Activated CD8-positive, alpha-beta memory T cell treated with anti-CD3 and anti-CD28 coated beads, Interleukin-2, amount 50 U/mL, for 24 hours (primary cell): Measurements from ENCODE around the gene PROP1.
"Not testable (repeated sequence)": the region's sequence is repeated elsewhere in the genome, so short reads cannot be mapped to it uniquely, and the experiment has no call there.

Experiments used
- DNase-seq: peaks from one replicate; pipeline ENCODE4 v3.0.0-alpha.2; 2020; ENCODE audit errors: extremely low read depth

PROP1 gene

GRCh38 chr5:177995691-177996595 is at the start of gene PROP1:
Gene PROP1 (minus strand): TSS chr5:177996242. CDS start chr5:177995933, 309 bp downstream.
- DNase-seq = no peak

DNA sequence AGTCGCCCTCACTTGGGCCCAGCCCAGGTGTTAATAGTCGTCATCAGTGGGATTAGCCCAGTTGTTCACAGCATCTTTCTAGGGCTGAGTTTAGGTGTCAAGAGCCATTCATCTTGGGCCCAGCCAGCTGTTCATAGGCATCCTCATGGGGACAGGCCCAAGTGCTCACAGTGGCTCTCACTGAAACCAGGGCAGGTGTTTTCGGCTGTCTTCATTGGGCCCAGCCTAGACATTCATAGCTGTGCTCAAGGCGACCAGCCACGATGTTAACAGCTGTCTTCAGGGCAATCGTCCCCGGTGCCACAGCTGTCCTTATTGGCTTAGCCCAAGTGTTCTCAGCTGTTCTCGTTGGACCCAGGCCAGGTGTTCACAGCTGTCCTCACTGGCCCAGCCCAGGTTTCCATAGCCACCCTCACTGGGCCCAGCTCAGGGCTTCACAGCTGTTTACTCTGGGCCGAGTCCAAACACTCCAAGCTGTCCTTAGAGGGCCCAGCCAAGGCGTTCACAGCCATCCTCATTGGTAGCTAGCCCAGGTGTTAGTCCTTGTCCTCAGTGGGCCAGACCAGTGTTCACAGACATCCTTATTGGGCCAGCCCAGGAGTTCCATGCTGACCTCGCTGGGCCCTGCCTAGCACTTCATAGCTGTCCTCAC is 23.5 kb upstream of the PROP1 start:
- not testable (repeated sequence) for DNase-seq

GRCh38 chr5:178012758-178013157 is 16.7 kb upstream of the PROP1 start:
- not testable (repeated sequence) for DNase-seq

DNA sequence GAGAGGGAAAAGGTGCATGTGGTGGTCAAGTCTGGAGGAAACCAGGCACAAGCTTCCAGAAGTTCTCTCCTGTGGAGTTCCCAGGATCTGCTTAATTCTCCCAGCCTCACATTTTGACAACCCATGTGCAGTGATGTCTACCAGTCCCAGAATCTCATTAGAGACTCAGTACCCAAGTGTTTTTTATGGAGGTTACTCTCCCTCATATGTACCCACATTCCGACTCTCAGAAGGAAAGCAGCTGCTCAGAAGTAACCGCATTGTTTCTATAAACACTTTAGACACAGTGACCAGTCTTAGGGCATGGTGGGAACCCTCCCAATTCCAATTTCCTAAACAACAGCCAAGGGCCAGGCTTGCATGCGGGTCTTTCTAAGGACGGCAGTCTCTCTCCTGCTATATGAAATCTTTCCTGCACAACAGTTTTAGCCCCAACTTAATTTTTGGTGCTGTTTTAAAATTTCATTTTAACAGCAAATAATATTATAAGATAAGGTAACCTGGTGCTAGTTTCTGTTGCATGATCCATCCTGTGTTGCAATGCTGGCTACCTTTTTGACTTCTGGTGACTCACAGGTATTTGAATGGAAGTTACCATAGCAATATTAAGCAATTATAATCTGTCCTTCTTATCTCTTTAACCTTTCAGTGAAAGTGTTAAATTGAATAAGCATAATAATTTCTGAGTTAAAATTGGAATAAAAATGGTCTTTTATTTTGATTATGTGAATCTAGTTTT is 15.9 kb upstream of the PROP1 start:
- not testable (repeated sequence) for DNase-seq

DNA sequence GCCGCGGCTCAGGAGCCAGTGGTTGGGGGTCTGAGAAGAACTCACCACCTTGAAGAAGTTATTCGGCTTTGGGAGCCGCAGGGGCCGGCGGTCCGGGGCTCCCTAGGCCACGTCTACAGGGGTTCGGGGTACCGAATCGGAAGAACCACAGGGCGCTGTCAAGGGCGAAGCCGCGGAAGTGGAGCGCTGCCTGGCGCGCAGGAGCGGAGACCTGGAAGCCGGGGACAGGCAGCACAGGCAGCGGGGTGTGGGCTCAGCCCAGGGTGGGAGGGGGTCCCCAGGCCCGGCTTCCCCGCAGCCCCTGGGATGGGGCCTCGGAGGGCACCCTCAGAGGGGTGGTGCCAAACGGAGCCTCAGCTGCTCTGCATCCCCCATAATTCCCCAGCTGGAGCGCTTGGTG is 11.2 kb upstream of the PROP1 start:
- not testable (repeated sequence) for DNase-seq

DNA sequence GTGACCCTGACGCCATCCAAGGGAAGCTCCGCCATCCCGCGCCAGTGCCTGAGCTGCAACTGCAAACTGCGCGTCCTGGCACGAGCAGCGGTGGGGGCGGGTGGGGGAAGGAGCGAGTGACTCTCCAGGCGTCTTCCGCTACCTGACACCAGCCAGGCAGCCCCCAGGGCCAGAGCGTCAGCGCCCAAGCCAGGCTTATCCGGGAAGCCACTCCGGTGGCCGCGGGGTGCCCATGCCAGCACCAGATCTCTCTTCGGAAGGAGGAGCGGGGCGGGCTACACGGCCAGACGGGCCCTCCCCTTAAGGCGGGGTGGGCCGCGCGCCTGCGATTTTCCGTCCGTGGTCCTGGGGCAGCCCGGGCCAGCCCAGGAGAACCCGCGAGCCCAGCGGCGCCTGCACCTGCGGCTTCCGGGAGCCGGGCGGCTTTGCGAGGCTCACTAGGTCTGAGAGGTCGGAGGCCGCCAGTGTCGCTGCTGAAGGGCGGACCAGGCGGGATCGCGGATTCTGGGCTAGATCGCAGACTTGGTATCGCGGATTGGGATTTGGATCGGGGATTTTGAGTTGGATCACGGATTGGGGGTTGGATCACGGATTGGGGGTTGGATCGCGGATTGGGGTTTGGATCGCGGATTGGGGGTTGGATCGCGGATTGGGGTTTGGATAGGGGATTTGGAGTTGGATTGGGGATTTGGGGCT is 10.6 kb upstream of the PROP1 start:
- DNase-seq = peak; percentile 6

DNA sequence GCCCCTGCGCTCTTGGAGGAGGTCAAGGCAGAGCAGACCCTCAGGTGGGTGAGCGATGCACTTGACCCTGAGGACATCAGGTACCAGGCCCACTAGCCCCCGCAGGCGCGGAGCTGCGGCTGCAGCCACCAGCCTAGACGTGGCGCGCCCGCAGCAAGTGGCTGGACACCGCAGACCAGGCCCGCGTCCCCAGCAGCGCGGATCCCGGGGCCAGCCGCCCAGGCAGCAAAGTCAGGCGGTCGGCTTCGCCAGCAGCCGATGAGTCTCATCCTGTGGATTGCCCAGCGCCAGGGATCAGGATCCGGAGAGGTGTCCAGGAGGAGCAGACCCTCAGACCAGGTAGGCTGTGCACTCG is 10.1 kb upstream of the PROP1 start:
- not testable (repeated sequence) for DNase-seq

GRCh38 chr5:177997846-177998245 is 1.8 kb upstream of the PROP1 start:
- DNase-seq = no peak

- no peak for DNase-seq
Measured at GRCh38 chr5:177997319-177997670, 1.3 kb upstream of the PROP1 start.

- DNase-seq = no peak
Measured at GRCh38 chr5:177996660-177997318, 747 bp upstream of the PROP1 start.

DNA sequence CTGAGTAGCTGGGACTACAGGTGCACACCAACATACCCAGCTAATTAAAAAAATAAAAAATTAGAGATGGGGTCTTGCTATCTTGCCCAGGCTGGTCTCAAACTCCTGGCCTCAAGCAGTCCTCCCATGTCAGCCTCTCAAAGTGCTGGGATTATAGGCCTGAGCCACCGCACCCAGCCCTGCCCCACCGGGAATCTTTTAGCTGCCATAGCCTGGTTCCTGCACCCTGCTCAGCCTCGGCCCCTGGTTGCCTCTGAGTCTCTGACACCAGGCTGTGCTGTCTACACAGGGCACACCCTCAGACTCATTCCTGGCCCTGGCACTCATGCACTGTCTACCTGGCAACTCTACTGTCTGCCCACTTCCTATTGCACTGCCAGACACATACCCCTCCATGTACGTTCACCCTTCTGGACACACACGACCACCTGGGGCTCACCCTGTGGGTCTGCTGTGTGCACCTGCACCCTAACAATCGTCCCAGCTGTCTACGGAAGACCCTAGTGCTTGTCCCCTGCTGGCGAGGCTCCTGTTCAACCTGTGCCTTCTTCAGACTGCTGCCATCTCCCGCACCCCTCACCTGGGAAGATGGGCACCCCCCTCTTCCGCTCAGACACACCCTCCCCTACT is 1.4 kb downstream of the PROP1 start:
- DNase-seq = no peak

DNA sequence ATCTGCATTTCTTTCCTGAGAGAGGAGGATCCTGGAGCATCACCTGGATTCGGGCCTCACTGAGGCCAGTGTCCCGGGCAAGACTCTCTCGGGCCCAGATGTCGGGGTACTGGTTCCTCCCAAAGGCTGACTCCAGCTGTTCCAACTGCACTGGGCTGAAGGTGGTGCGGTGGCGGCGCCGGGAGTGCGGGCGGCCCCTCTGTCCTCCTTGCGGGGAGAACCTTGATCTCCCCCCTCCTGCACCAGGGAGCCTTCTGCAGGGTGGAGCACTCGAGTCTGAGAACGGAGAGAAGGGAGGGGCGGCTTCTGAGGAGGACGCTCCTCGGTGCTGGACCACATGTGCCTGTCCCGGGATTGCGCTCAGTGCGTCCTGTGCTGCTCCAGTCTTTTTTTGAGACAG is 2.0 kb downstream of the PROP1 start:
- DNase-seq = no peak

DNA sequence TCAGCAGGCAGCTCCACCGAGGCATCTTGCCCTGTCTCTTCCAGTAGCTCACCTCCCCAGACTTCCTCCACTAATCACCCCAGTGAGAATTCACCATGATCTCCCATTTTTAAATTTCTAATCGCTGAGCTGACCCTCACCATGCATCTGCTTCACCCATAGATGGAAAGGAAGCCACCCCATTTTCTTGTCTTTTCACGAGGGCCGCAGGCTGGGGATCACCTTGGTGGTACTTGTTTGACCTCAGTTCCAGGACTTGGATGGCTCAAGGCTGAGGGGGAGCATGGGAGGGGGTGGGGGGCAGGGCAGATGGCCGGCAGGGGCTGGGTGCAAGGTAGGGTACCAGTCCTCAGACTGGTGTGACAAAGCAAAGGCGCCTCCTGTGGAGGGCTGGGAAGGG is 3.6 kb downstream of the PROP1 start:
- no peak for DNase-seq

DNA sequence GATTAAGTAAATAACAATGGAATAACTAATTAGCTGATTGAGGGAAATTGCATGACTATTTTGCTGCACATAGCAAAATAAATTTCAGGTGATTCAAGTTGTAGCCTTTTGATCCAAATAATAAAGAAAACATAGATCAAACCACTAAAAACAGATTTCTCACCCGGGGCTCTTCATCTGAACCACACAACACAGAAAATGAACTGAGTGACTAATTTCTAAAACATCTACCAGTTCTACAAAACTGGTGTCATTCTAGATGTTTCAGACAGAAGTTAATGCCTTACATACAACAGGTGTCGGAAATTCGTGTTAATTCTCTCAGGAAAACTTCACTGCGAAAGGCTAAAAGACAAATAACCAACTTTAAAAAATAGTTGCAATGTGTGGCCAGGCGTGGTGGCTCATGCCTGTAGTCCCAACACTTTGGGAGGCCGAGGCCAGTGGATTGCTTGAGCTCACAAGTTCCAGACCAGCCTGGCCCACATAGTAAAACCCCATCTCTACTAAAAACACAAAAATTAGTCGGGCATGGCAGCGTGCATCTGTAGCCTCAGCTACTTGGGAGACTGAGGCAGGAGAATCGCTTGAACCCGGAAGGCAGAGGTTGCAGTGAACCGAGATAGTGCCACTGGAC is 6.9 kb downstream of the PROP1 start:
- no peak for DNase-seq

DNA sequence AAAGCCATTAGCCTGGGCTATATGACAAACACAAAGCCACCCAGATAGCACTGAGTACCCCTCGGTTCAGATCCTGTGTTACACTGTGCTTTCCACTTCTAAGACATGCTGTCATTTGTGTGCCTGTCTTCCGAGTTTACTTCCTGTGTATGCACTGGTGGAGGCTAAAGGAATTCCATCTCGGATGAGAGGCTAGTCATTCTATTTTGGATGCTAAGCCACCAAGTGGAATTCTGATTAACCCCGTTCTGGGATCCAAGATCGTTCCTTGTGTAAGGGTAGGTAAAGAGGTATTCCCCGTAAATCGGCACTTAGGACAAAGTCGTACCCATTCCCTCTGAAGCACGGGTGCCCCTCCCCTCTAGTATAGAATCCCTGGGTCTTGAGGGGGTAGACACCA is 8.7 kb downstream of the PROP1 start:
- no peak for DNase-seq

DNA sequence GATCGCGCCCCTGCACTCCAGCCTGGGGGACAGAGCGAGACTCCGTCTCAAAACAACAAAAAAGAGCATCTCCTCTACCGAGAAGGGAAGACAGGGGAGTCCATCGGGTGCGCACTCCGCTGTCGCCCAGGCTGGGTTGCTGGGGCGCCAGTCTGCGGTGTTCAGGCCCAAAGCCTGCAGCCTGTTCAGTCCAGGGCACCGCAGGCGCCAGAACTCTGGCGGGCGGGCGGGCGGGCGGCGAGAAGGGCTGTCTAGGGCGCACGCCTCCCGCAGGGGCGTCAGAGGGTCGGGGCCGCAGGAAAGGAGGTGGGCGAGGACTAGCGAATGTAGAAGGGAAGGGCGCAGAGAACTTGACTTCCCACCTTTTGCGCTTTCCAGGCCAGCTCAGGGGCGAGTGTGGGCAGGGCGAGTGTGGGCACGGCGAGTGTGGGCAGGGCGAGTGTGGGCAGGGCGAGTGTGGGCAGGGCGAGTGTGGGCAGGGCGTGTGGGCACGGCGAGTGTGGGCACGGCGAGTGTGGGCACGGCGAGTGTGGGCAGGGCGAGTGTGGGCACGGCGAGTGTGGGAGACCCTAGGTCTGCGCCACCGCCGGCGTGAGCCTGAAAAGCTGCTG is 10.5 kb downstream of the PROP1 start:
- DNase-seq = no peak

GRCh38 chr5:177984584-177985206 is 11.3 kb downstream of the PROP1 start:
- no peak for DNase-seq

DNA sequence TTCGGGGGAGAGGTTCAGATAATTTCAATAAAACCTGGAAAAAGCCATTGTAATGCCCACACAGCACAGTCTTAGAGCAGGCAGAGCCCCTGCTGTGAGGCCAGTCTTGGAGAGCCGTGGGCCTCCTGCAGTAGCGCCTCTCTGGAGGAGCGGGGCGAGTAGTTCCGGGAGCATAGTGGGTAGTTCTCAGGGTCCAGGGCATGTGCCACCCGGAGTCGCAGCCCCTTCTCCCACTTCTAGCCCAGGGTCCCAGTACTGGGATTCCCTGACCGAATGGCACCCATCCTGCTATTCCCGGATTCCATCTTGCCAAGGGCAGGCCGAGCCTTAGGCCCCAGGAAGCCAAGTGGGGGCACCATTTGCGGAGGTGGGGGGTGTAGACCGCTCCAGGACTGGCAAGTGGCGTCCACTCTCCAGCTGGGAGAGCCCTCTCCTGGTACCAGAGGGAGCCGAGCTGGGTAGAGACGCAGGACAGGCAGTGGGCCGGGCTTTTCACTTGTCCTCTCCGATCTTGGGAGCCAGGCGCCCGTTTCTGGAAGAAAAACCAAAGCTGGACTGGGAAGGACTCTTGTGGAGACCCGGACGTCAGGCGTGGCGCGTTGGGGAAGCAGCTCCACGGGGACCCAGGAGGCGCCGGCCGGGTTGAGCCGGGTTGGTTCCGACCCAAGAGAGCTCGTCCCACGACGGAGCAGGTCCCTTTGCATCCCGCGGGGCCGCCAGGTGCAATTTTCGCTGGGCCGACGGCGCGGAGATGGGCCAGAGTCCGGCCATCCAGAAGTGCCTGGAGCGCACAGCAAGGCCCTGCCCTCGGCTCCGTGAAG is 12.1 kb downstream of the PROP1 start:
- no peak for DNase-seq

GRCh38 chr5:177982956-177983355 is 13.1 kb downstream of the PROP1 start:
- DNase-seq = no peak
